Activated CD4-positive, alpha-beta T cell treated with anti-CD3 and anti-CD28 coated beads, Interleukin-2, amount 10 ng/mL, durations not matched to agents 24 days and 14 days (primary cell): Measurements from ENCODE around the gene PRKAR1B. TPM values are rescaled to one million over a fixed set of nuclear protein-coding genes. Genes with fewer than 3 reads are reported as not detected.

Experiments used
- DNase-seq: peaks from one replicate; pipeline ENCODE4 v3.0.0; 2022
- H3K27ac Mint-ChIP-seq: one replicate; pipeline ENCODE4 v1.8.0; 2022; ENCODE audit warnings: mild to moderate bottlenecking, mixed read lengths
- H3K27me3 Mint-ChIP-seq: one replicate; pipeline ENCODE4 v1.8.0; 2022; ENCODE audit warnings: mixed read lengths
- H3K36me3 Mint-ChIP-seq: one replicate; pipeline ENCODE4 v1.8.0; 2022; ENCODE audit warnings: low read depth, mild to moderate bottlenecking, mixed read lengths
- H3K4me1 Mint-ChIP-seq: one replicate; pipeline ENCODE4 v1.8.0; 2021; ENCODE audit warnings: mixed read lengths
- H3K4me3 Mint-ChIP-seq: one replicate; pipeline ENCODE4 v1.8.0; 2022; ENCODE audit warnings: mild to moderate bottlenecking, moderate library complexity, mixed read lengths
- H3K9me3 Mint-ChIP-seq: one replicate; pipeline ENCODE4 v1.8.0; 2021; ENCODE audit warnings: mixed read lengths
- intact Hi-C: fragments of 100-400 bp; cut with micrococcal nuclease; formaldehyde crosslinking; loops from one replicate; pipeline ENCODE4 v1.15.1; 2023
- total RNA-seq: library from RNA; stranded (reverse); gene quantifications from 2 replicates; pipeline ENCODE4 v1.2.3, GENCODE V29; 2022

PRKAR1B gene
- total RNA-seq, 1 donor from 2014 or later = 47.0 TPM

- peaks cover 30% of the 10 kb centered on the region for H3K9me3 Mint-ChIP-seq
- H3K36me3 Mint-ChIP-seq = peaks cover 45% of the 10 kb centered on the region
- peaks cover 35% of the 10 kb centered on the region for H3K4me1 Mint-ChIP-seq
- peak overlapping the region; percentile 86 for H3K4me3 Mint-ChIP-seq
- H3K27me3 Mint-ChIP-seq = no peaks in the 10 kb centered on the region
- peak overlapping the region; percentile 98 for H3K27ac Mint-ChIP-seq
- DNase-seq = peak; percentile 95
- intact Hi-C loops = loop anchor here (1.0 to 5.0 kb wide), 3 partner anchors 34 to 142 kb away; partner anchors contain the start of genes DNAAF5 and PDGFA
These were observed 143.0 kb downstream of the PRKAR1B start for GRCh38 chr7:584122-584465.

DNA sequence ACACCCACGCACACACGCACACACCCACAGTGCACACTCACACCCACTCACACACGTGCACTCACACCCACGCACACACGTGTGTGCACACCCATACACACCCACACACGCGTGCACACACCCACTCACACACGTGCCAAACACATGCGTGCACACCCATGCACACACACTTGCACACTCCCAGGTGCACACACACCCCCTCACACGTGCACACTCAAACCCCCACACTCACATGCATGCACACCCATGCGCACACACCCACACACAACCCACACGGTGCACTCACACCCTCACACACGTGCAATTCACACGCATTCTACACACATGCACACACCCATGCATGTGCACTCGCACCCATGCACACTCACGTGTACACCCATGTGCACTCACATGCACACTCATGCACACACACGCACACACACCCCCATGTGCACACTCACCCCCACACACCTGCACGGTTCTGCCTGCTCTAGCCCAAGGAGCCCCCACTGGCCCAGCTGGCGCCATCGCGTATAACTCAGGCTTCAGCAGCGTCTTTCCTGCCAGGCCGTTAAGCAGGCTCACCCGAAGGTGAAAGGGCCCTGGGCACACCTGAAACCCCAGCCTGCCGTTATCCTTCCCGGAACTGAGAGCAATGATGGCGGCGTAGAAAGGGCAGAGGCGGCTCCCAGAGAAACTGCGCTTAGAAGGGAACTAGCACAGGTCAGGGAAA lies 143.5 kb downstream of the PRKAR1B start:
- Mint-ChIP-seq H3K9me3 (peaks cover 24% of the 10 kb centered on the region), H3K27me3 (no peaks in the 10 kb centered on the region), H3K4me1 (peaks cover 35% of the 10 kb centered on the region), H3K36me3 (peaks cover 39% of the 10 kb centered on the region), H3K27ac (peak overlapping the region; percentile 98), H3K4me3 (peak overlapping the region; percentile 86)
- intact Hi-C loops = loop anchor here (1.0 to 5.0 kb wide), 3 partner anchors 35 to 143 kb away; partner anchors contain the start of genes DNAAF5 and PDGFA
- no peak for DNase-seq

DNA sequence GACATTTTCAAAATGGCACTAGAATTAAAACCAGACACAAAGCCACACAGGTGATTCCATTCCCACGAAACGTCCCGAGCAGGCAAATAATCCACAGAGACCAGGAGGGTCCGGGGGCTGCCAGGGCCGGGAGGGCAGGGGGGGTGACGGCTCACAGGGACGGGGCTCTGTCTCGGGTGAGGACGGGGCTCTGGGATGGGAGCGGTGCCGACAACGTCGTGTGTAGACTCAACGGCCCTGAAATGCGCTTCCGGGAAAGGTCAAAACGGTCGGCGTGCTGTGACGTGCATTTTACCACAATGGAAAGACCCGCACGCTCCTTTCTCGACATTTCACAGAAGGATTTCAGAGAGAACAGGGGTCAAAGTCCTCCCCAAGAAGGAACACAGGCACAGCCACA lies 144.2 kb downstream of the PRKAR1B start:
- Mint-ChIP-seq H3K4me3 (peak overlapping the region; percentile 86), H3K27ac (peak overlapping the region; percentile 98), H3K27me3 (no peaks in the 10 kb centered on the region), H3K36me3 (peaks cover 35% of the 10 kb centered on the region), H3K4me1 (peaks cover 34% of the 10 kb centered on the region), H3K9me3 (peaks cover 20% of the 10 kb centered on the region)
- intact Hi-C loops = loop anchor here (5.0 kb wide), 1 partner anchor 66 kb away; the partner anchor contains the start of gene PDGFA
- no peak for DNase-seq

GRCh38 chr7:582081-582835 lies 144.8 kb downstream of the PRKAR1B start:
- intact Hi-C loops = loop anchor here (5.0 kb wide), 1 partner anchor 65 kb away; the partner anchor contains the start of gene PDGFA
- peaks cover 34% of the 10 kb centered on the region for H3K4me1 Mint-ChIP-seq
- no peak for DNase-seq
- H3K4me3 Mint-ChIP-seq = peak overlapping the region; percentile 26
- H3K36me3 Mint-ChIP-seq = peaks cover 31% of the 10 kb centered on the region
- H3K27ac Mint-ChIP-seq = peak overlapping the region; percentile 48
- H3K9me3 Mint-ChIP-seq = peaks cover 20% of the 10 kb centered on the region
- H3K27me3 Mint-ChIP-seq = no peaks in the 10 kb centered on the region

DNA sequence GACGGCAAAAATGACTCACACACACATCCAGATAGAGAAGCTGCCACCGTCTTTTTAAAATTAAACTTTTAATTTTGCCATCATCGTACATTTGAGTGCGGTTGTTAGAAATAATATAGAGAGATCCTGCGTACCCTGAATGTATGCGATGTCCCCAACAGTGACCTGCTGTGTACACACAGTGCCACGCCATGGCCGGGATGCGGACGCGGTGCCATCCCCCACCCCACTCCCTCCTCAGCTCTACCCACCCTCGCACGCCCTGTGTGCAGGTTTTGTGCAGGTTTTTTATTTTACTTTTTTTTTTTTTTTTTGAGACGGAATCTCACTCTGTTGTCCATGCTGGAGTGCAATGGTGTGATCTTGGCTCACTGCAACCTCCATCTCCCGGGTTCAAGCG lies 148.7 kb downstream of the PRKAR1B start:
- Mint-ChIP-seq H3K27me3 (no peaks in the 10 kb centered on the region), H3K36me3 (peaks cover 12% of the 10 kb centered on the region), H3K27ac (no peak overlapping the region), H3K9me3 (peaks cover 2% of the 10 kb centered on the region), H3K4me3 (no peak overlapping the region), H3K4me1 (peaks cover 6% of the 10 kb centered on the region)
- intact Hi-C loops = no loop called here
- no peak for DNase-seq

DNA sequence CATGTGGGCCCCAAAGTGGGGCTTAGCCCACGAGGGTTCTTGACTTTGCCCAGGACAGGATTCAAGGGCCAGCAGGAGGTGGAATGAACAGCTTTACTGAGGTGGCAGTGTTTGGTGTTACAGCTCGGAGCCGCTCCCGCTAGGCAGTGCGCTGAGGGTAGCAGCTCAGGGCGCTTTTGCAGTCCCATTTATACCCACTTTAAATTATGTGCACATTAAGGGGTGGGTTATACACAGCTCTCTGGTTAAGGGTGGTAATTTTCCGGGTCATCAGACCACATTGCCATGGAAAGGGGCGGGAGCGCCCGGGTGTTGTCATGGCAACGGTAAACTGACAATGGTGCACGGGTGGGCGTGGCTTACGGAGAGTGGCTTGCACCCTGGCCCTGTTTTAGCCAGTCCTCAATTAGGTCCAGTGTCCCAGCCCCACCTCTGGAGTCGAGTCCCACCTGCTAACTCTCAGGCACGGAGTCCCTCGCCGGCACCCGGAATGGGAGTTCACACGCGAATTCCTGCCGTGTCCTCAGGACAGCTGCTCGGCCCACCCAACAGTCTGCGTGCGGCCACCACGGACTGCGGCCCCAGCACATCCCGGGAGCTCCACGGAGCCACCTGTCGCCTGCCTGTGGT lies 149.2 kb downstream of the PRKAR1B start:
- intact Hi-C loops = no loop called here
- H3K27me3 Mint-ChIP-seq = no peaks in the 10 kb centered on the region
- H3K36me3 Mint-ChIP-seq = peaks cover 9% of the 10 kb centered on the region
- H3K9me3 Mint-ChIP-seq = no peaks in the 10 kb centered on the region
- no peak overlapping the region for H3K27ac Mint-ChIP-seq
- no peak overlapping the region for H3K4me3 Mint-ChIP-seq
- H3K4me1 Mint-ChIP-seq = peaks cover 3% of the 10 kb centered on the region
- DNase-seq = no peak

DNA sequence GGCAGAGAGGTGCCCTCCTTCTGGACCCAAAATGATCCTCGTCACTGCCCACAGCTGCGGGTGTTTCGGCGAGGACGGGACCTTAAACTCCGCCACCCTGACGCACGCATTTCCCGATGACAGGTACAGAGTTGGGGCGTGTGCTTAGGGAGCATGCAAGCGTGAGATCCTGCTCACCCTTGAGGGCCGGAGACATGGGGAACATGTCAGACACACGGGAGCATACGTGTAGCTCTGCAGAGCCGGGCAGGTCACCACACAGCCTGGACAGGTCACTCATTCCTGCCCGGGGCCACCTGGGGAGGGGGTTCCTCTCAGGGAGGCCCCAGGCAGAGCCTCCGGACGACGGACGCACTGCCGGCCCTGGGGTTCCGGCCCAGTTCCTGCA lies 149.8 kb downstream of the PRKAR1B start:
- no peak for DNase-seq
- intact Hi-C loops = no loop called here
- H3K27ac Mint-ChIP-seq = no peak overlapping the region
- no peaks in the 10 kb centered on the region for H3K9me3 Mint-ChIP-seq
- H3K36me3 Mint-ChIP-seq = peaks cover 9% of the 10 kb centered on the region
- no peaks in the 10 kb centered on the region for H3K27me3 Mint-ChIP-seq
- peaks cover 3% of the 10 kb centered on the region for H3K4me1 Mint-ChIP-seq
- H3K4me3 Mint-ChIP-seq = no peak overlapping the region

DNA sequence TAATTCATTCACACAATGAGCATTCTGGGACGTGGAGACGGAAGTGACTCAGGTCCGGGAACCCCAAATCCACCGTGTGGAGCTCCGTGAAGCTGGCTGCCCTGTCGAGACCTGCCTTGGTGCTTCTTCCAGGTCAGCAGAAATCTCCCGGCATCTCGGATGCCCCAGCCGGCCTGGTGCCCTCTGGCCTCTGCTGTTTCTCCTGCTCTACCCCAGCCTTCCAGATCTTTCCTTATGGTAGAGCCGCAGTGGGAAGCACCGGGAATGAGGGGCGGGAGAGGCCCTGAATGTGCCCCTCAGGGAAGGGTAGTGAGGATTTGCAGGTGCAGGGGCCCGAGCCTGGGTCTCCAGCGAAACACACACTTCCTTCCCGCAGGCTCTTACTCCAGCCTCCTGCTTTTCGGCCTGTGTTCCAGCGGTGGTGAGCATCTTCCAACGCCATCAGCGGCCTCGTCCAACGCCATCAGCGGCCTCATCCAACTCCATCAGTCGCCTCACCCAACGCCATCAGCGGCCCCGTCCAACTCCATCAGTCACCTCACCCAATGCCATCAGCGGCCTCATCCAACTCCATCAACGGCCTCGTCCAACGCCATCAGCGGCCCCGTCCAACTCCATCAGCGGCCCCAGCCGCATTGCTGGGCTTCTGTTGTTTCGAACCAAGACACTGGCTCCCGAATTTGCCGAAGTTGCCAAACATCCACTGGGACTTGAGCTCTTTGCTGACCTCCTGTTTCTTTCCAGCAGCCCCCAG lies 150.4 kb downstream of the PRKAR1B start:
- intact Hi-C loops = no loop called here
- H3K27ac Mint-ChIP-seq = no peak overlapping the region
- peaks cover 9% of the 10 kb centered on the region for H3K36me3 Mint-ChIP-seq
- peaks cover 3% of the 10 kb centered on the region for H3K4me1 Mint-ChIP-seq
- DNase-seq = no peak
- no peaks in the 10 kb centered on the region for H3K27me3 Mint-ChIP-seq
- no peaks in the 10 kb centered on the region for H3K9me3 Mint-ChIP-seq
- H3K4me3 Mint-ChIP-seq = no peak overlapping the region

GRCh38 chr7:575425-576366 lies 151.4 kb downstream of the PRKAR1B start:
- H3K36me3 Mint-ChIP-seq = peaks cover 9% of the 10 kb centered on the region
- intact Hi-C loops = no loop called here
- no peak for DNase-seq
- no peaks in the 10 kb centered on the region for H3K27me3 Mint-ChIP-seq
- H3K4me3 Mint-ChIP-seq = no peak overlapping the region
- H3K4me1 Mint-ChIP-seq = no peaks in the 10 kb centered on the region
- H3K27ac Mint-ChIP-seq = no peak overlapping the region
- H3K9me3 Mint-ChIP-seq = no peaks in the 10 kb centered on the region

- no peaks in the 10 kb centered on the region for H3K9me3 Mint-ChIP-seq
- H3K27me3 Mint-ChIP-seq = no peaks in the 10 kb centered on the region
- peaks cover 9% of the 10 kb centered on the region for H3K36me3 Mint-ChIP-seq
- intact Hi-C loops = no loop called here
- no peak for DNase-seq
- no peak overlapping the region for H3K4me3 Mint-ChIP-seq
- H3K27ac Mint-ChIP-seq = no peak overlapping the region
- no peaks in the 10 kb centered on the region for H3K4me1 Mint-ChIP-seq
These were observed 152.3 kb downstream of the PRKAR1B start for GRCh38 chr7:574661-575395.

GRCh38 chr7:573933-574381 lies 153.1 kb downstream of the PRKAR1B start:
- Mint-ChIP-seq H3K36me3 (peaks cover 9% of the 10 kb centered on the region), H3K4me1 (no peaks in the 10 kb centered on the region), H3K4me3 (no peak overlapping the region), H3K27ac (no peak overlapping the region), H3K9me3 (no peaks in the 10 kb centered on the region), H3K27me3 (no peaks in the 10 kb centered on the region)
- intact Hi-C loops = no loop called here
- no peak for DNase-seq

DNA sequence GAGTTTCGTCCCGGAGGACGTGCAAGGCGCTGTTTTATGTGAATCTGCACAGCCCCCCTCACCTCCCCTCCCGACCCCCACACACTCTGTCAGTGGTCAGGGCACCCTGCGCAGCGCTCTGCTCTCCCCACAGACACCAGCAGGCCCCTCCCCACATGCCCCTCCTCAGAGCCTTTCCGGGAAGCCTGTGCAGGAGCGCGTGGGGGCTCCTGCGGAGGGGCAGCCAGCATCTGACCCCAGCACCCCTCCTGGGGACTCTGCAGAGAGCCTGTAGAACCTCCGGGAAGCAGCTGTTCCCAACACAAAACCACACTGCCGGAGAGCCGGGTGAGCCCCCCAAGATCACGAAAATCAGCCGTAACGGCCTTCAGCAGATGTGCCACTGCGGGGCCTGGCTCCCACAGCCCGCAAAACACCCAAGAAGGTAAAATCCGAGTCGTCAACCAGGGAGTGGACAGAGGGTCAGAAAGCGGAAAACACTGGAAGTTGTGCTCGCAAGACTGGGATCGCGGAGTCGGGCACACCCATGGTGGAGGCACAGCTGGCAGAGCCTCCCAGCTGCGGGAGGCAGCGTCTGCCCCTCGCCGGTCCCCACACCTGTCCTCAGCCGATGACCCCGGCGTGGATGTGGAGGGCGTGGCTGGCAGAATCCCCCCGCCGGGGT lies 153.7 kb downstream of the PRKAR1B start:
- no peaks in the 10 kb centered on the region for H3K27me3 Mint-ChIP-seq
- H3K4me1 Mint-ChIP-seq = no peaks in the 10 kb centered on the region
- DNase-seq = no peak
- peaks cover 9% of the 10 kb centered on the region for H3K36me3 Mint-ChIP-seq
- no peak overlapping the region for H3K4me3 Mint-ChIP-seq
- intact Hi-C loops = no loop called here
- H3K27ac Mint-ChIP-seq = no peak overlapping the region
- H3K9me3 Mint-ChIP-seq = no peaks in the 10 kb centered on the region
